ENCODE measurements around the gene CALR.
A peak's percentile ranks its signal among the peaks of the same experiment; 100 is the strongest.

Gene CALR

GRCh38 chr19:12890299-12890786 is 48.1 kb upstream of the CALR start (continued):
- TF ChIP-seq ZSCAN18 (tag by site-specific recombination; IDR thresholded peaks at IDR 0.05) (peak; percentile 94; the same call in 1 of the 2 replicates), KLF8 (tag by site-specific recombination; IDR thresholded peaks at IDR 0.05) (peak; percentile 65), ZNF600 (tag by site-specific recombination; IDR thresholded peaks at IDR 0.05) (peak; percentile 50; the same call in 1 of the 2 replicates), ZNF2 (tag by site-specific recombination; IDR thresholded peaks at IDR 0.05) (peak; percentile 95), ZNF248 (tag by site-specific recombination; IDR thresholded peaks at IDR 0.05) (peak; percentile 84; the same call in 1 of the 2 replicates), ZNF391 (tag by site-specific recombination; IDR thresholded peaks at IDR 0.05; ENCODE audit: borderline replicate concordance, low read depth) (peak; percentile 91), ZFHX2 (tag by site-specific recombination; conservative IDR thresholded peaks at IDR 0.05) (peak; percentile 49; the same call in 1 of the 2 replicates), ZBTB11 (tag by site-specific recombination; conservative IDR thresholded peaks at IDR 0.05; ENCODE audit: low read depth) (0 out of 2 replicates have a peak, but pooled peaks have one; percentile 9), CTCF (tag by site-specific recombination; IDR thresholded peaks at IDR 0.05) (peak; percentile 61; the same call in 1 of the 2 replicates), ZNF366 (tag by site-specific recombination; conservative IDR thresholded peaks at IDR 0.05) (peak; percentile 30; the same call in 1 of the 2 replicates), ZNF398 (tag by site-specific recombination; IDR thresholded peaks at IDR 0.05) (peak; percentile 68), ZFP3 (tag by site-specific recombination; IDR thresholded peaks at IDR 0.05; ENCODE audit: low read depth) (0 out of 2 replicates have a peak, but pooled peaks have one; percentile 30), ZNF354C (tag by site-specific recombination; IDR thresholded peaks at IDR 0.05; ENCODE audit: borderline replicate concordance, low read depth) (peak; percentile 7; the same call in 1 of the 2 replicates), ZNF785 (tag by site-specific recombination; IDR thresholded peaks at IDR 0.05) (peak; percentile 84; the same call in 1 of the 2 replicates), ZBTB21 (tag by site-specific recombination; IDR thresholded peaks at IDR 0.05) (0 out of 2 replicates have a peak, but pooled peaks have one; percentile 34), BCL11A (tag by site-specific recombination; IDR thresholded peaks at IDR 0.05; ENCODE audit: low read depth) (0 out of 2 replicates have a peak, but pooled peaks have one; percentile 70), KLF16 (tag by site-specific recombination; IDR thresholded peaks at IDR 0.05) (peak; percentile 90), EGR2 (tag by site-specific recombination; IDR thresholded peaks at IDR 0.05; ENCODE audit: low read depth) (peak; percentile 51), ZNF621 (tag by site-specific recombination; IDR thresholded peaks at IDR 0.05) (peak; percentile 36; the same call in 1 of the 2 replicates), ZNF341 (tag by site-specific recombination; IDR thresholded peaks at IDR 0.05; ENCODE audit: low read depth) (0 out of 2 replicates have a peak, but pooled peaks have one; percentile 16)
- TF ChIP-seq, protein P1, sequence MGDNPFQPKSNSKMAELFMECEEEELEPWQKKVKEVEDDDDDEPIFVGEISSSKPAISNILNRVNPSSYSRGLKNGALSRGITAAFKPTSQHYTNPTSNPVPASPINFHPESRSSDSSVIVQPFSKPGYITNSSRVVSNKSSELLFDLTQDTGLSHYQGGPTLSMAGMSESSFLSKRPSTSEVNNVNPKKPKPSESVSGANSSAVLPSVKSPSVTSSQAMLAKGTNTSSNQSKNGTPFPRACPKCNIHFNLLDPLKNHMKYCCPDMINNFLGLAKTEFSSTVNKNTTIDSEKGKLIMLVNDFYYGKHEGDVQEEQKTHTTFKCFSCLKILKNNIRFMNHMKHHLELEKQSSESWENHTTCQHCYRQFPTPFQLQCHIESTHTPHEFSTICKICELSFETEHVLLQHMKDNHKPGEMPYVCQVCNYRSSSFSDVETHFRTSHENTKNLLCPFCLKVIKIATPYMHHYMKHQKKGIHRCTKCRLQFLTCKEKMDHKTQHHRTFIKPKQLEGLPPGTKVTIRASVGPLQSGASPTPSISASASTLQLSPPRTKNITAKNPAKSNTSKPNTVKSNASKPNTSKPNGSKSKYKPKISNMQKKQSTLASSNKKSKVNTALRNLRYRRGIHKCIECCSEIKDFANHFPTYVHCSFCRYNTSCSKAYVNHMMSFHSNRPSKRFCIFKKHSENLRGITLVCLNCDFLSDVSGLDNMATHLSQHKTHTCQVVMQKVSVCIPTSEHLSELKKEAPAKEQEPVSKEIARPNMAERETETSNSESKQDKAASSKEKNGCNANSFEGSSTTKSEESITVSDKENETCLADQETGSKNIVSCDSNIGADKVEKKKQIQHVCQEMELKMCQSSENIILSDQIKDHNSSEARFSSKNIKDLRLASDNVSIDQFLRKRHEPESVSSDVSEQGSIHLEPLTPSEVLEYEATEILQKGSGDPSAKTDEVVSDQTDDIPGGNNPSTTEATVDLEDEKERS (tag by site-specific recombination; IDR thresholded peaks at IDR 0.05): peak; percentile 34; the same call in 1 of the 2 replicates
- TF ChIP-seq, protein P2, sequence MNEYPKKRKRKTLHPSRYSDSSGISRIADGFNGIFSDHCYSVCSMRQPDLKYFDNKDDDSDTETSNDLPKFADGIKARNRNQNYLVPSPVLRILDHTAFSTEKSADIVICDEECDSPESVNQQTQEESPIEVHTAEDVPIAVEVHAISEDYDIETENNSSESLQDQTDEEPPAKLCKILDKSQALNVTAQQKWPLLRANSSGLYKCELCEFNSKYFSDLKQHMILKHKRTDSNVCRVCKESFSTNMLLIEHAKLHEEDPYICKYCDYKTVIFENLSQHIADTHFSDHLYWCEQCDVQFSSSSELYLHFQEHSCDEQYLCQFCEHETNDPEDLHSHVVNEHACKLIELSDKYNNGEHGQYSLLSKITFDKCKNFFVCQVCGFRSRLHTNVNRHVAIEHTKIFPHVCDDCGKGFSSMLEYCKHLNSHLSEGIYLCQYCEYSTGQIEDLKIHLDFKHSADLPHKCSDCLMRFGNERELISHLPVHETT (tag by site-specific recombination; IDR thresholded peaks at IDR 0.05): peak; percentile 82; the same call in 1 of the 2 replicates
